Stimulated activated CD8-positive, alpha-beta memory T cell treated with anti-CD3 and anti-CD28 coated beads, Interleukin-15, amount 100 ng/mL, for 24 hours (primary cell): ENCODE measurements around the gene PUSL1.
A peak's percentile ranks its signal among the peaks of the same experiment; 100 is the strongest.

Experiments used
- DNase-seq: peaks from one replicate; pipeline ENCODE4 v3.0.0-alpha.2; 2020; ENCODE audit warnings: low read depth

The PUSL1 gene, protein sequence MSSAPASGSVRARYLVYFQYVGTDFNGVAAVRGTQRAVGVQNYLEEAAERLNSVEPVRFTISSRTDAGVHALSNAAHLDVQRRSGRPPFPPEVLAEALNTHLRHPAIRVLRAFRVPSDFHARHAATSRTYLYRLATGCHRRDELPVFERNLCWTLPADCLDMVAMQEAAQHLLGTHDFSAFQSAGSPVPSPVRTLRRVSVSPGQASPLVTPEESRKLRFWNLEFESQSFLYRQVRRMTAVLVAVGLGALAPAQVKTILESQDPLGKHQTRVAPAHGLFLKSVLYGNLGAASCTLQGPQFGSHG

GRCh38 chr1:1307923-1308755 is at the start of gene PUSL1, which contains the start of gene ACAP3:
TSS of gene PUSL1 (plus strand) at chr1:1308597. CDS start at chr1:1308644, 47 bp downstream.
TSS of gene ACAP3 (minus strand) at chr1:1307930. CDS start at chr1:1307815, 115 bp downstream.
- DNase-seq, result peak; percentile 72

DNA sequence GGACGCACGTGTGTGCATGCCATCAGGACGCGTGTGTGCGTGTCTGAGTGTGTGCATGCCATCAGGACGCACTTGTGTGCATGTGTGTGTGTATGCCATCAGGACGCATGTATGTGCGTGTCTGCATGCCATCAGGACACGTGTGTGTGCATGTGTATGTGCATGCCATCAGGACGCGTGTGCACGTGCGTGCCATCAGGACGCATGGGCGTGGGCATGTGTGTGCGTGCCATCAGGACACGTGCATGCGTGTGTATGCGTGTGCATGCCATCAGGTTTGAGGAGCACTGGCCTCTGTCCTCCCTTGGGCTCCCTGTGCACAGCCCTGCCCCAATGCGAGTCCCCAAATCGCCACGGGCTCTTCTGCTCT is 49.3 kb upstream of the PUSL1 start:
- DNase-seq, result no peak

DNA sequence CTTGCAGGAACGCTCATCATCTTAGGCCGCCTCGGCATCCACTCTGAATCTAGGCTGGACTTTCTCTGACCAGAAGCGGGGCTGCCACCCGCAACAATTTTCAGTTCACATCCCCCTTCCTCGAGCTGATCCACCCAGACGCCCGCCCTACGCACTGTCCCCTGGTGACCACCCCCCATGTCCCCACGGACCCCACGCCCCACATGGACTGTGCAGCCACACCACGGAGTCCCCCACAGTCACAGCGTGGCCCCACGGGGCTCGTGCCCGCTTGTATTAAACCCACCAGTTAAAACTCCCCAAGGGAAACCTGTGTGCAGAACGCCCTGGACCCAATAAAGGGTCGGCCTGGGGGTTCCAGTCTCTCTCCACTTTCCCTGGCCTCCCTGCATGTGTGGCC is 48.9 kb upstream of the PUSL1 start:
- no peak for DNase-seq

DNA sequence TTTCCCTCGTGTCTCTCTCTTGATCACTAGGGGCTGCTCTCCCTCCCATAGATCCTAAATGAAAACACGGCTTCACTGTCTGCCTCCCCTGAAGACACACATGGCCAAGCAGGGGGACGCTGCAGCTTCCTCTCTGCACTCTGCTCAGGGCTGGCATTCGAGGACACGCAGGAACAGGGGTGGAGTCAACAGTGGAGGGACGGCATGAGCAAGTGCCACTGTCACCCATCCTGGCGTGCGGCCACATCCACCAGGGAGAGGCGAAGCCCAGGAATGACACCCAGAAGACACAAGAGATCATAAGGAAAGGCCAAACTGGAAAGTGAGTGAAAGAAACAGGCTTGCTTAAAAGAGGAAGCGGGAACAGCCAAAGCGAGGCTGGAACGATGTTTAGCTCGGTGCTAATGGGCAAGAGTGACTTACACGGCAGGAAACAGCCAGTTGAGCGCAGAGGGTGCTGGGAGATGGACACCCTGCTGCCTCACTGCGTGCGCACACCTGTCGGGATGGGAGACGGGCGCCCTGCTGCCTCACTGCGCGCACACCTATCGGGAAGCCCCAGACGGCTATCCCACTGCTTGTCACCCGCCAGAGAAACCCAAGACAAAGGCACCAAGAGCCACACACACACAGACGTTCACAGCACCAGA is 48.3 kb upstream of the PUSL1 start:
- no peak for DNase-seq

GRCh38 chr1:1260843-1261560 is 47.4 kb upstream of the PUSL1 start:
- no peak for DNase-seq

DNA sequence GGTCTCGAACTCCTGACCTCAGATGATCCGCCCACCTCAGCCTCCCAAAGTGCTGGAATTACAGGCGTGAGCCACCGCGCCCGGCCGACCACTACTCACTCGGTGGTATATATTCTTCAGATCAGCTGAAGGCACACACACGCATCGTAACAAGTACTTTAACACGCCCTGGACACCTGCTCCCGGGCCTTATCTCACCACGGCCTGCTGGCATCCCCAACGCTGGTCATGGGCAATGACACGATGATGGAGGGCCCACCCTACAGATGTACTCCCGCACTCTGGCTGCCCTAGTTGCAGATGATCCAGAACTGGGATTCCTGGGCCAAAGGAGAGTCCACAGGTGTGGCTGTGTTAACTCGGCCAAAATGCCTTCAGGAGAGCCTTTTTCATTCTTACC is 46.3 kb upstream of the PUSL1 start:
- no peak for DNase-seq

GRCh38 chr1:1262758-1263157 is 45.6 kb upstream of the PUSL1 start:
- DNase-seq, result no peak

- DNase-seq, result no peak
Measured at GRCh38 chr1:1264026-1264425, 44.4 kb upstream of the PUSL1 start.

DNA sequence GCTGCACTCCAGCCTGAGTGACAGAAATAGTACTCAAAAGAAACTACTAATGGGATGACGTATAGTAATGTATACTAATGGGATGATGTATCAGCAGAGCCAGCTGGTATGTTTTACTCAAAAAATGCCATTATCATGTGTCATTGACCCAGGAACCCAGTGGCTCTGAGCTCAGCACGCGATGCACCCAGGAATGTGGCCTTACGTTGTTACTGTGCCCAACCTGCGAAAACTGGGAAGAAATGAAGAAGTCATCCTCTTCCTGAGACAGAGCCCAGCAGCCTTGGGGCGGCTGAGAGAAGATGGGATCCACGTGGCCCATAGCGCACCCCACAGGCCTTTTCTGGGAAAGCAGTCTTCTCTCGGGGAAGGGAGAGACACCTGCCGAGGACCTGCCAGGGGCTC is 43.5 kb upstream of the PUSL1 start:
- DNase-seq, result no peak

- no peak for DNase-seq
Measured at GRCh38 chr1:1267488-1268283, 40.7 kb upstream of the PUSL1 start.

DNA sequence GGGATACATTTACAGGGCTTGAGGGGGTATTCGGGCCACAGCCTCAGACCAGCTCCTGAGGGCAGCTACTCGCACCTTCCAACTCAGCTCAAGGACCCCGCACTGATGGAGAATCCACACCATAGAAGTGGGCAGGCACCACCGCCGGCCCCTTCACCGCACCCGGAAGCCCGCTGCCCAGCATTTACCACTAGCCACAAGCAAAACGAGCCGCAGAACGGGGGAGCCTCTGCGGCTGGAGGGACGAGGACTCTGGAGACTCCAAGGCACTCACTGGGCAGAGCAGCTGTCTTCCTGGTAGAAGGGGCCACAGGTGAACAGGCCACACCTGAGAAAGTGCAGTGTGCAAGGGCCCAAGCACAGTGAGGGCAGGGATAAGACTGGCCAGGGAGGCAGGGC is 40.1 kb upstream of the PUSL1 start:
- DNase-seq, result no peak

GRCh38 chr1:1270813-1271212 is 37.6 kb upstream of the PUSL1 start:
- no peak for DNase-seq

DNA sequence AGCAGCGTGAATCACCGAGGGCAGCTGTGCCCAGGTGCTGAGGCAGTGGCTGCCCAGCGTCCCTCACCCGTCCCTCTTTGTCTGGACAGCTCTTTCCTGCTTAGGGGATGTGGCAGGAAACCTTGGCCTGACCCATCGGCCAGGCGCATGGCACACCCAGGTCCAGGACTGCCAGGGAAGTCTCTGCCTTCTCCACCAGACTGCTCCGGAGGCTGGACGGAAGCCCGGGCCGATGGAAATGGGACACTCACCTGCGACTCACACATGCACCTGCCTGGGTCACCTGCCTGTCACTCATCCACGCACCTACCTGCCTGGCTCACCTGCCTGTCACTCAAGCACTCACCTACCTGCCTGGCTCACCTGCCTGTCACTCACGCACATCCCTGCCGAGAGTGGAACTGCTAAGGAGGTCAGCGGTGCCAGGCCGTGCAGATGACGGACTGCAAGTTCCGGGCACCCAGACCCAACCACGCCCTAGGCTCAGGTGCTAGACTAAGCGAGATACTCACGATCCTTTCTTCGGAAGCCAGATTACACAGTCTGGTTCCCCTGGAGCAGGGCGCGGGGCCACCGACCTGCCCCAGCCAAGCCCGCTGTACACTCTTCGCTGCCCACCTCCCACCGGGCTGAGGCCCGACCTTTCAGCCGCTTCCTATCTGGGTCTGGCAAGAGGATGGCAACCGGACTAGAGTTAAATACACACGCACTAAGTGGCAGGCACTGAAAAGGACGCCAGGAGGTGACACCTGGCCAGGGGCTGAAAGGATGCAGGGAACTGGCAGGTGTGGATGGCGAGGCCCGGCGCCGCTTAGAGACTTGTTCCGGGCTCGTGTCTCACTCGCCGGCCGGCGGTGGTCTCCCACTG is 35.8 kb upstream of the PUSL1 start:
- no peak for DNase-seq

- DNase-seq, result no peak
Measured at GRCh38 chr1:1273209-1273511, 35.2 kb upstream of the PUSL1 start.

DNA sequence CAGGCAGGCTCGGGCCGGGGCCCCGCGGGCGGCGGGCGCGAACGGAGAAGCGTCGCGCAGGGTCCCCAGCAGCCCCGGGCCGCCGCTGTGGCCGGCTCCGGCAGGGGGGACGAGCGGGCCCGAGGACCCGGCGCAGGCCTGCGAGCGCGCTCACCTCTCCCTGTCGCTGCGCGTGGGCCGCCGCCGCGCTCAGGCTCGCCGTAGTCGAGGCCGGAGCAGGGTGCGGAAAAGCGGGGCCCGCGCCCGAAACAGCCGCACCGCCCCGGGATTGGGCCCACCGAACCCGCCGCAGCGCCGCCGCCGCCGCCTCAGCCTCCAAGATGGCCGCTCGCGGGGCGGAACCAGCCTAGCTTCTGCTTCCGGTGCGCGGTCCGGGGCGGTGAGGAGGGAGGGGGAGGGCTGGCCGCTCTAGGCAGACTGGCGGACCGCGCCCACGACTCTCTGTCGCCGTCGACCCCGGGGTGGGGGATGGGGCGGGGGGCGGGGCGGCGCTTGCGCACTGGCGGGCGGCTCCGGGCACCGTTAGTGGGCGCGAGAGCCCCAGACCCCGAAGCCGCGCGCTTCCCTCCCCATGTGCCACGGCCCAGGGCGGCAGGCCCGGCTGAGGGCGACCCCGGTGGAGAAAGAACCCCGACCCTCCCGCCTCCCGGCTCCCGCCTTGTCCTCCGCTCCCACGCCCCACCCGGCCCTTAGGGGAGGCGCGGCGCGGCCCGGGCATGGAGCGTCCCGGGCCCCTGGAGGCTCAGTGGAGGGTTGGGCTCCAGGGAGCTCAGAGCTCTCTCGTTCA is 34.7 kb upstream of the PUSL1 start, which contains the start of gene UBE2J2:
UBE2J2 (minus strand) TSS at position 343 of the 787 bp plus-strand sequence. CDS start 5,862 bp downstream, outside the sequence.
- peak; percentile 85 for DNase-seq

DNA sequence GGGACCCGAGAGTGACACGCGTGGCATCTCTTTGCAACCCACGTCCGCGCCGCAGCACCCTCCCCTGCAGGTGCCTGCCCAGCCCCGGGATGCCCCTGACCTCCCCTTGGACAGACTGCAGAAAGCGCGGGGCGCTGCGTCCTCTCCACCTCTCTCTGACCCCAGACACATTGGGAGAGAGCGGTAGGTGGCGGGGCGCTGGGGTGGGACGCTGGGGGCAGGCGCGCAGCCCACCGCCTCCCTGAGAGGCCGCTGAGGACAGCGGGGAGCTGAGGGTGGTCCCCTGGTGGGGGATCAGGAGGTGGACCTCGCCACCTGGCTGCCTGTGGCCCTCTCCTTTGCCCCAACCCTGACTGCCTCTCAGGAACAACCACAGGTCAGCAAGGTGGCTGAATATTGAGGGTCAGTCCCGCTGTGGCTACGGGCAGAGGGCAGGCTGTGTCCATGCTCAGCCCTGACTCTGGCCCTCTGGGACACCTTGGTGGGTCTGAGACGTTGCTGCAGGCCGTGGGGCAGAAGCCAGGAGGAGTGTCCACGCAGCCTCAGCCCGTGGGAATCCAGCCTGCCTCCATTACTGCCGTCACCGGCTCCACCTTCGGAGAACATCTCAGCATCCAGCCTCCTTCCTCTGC is 34.0 kb upstream of the PUSL1 start:
- no peak for DNase-seq

GRCh38 chr1:1274931-1275431 is 33.4 kb upstream of the PUSL1 start:
- DNase-seq, result no peak

DNA sequence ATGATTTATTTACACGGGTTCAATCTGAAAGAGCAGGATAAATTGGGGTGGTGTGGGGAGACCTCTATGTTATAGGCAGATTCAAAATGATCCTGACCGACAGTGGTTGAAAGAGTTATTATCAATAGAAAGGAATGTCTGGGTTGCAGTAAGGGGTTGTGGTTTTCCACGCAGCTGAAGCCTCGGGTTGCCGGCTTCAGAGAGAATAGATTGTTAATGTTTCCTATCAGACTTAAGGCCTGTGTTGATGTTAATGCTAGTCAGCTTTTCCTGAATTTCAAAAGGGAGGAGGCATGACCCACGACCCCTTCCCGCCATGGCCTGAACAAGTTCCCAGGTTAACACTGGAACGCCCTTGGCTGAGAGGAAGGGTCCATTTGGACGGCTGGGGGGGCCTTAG is 32.6 kb upstream of the PUSL1 start:
- DNase-seq, result no peak

GRCh38 chr1:1278620-1279019 is 29.8 kb upstream of the PUSL1 start:
- no peak for DNase-seq
